NB4 (cell line): ENCODE data around the gene MEFV.

Experiments used
- MYC ChIP-seq: IDR thresholded peaks from 2 replicates; pipeline ENCODE4 v1.6.1; 2011; ENCODE audit warnings: low read depth, low read length
- TF ChIP-seq, protein P1 (sequence below): IDR thresholded peaks from one replicate; pipeline ENCODE4 v1.5.1; 2012; ENCODE audit warnings: low read depth, low read length

DNA sequence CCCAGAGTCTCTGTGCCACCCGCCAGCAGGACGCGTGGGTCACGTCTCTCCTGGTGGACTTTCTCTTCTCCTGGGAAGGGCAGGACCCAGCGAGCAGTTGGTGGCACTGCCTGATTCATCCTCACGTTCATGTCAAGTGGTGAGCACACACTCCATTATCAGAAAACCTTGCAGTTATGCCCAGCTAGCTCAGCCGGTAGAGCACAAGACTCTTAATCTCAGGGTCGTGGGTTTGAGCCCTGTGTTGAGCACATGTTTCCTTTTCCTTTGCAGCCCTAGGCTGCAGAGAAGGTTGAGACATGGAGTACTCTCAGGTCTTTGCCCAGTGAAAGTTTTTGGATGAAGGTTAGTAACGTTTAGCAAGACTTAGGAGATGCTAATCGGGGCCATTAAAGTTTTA, 60.5 kb downstream of the MEFV start:
- TF ChIP-seq, protein P1, sequence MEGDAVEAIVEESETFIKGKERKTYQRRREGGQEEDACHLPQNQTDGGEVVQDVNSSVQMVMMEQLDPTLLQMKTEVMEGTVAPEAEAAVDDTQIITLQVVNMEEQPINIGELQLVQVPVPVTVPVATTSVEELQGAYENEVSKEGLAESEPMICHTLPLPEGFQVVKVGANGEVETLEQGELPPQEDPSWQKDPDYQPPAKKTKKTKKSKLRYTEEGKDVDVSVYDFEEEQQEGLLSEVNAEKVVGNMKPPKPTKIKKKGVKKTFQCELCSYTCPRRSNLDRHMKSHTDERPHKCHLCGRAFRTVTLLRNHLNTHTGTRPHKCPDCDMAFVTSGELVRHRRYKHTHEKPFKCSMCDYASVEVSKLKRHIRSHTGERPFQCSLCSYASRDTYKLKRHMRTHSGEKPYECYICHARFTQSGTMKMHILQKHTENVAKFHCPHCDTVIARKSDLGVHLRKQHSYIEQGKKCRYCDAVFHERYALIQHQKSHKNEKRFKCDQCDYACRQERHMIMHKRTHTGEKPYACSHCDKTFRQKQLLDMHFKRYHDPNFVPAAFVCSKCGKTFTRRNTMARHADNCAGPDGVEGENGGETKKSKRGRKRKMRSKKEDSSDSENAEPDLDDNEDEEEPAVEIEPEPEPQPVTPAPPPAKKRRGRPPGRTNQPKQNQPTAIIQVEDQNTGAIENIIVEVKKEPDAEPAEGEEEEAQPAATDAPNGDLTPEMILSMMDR = no peak
- TF ChIP-seq MYC = no peak
